ENCODE measurements around the gene NRP1.

DNA sequence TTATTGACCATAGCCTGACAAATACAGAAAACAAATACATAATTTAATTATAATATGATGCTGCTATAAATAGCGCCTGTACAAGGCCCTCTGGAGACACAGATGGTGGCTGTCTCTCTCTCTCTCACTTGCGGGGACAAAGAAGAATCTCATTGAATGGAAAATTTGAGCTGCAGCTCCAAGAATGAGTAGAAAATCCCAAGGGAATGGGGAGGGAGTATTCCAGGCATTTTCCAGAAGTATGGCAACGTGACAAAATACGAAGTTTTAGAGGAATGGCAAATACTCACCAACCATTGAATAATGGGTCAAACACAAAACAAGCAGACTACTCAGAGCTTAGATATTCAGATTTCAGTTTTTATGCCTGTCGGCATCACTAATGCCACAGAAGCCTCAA lies 179.9 kb downstream of the NRP1 start:
- TF ChIP-seq POLR2A (IDR thresholded peaks at IDR 0.05) = no peak
- TF ChIP-seq, protein P1, sequence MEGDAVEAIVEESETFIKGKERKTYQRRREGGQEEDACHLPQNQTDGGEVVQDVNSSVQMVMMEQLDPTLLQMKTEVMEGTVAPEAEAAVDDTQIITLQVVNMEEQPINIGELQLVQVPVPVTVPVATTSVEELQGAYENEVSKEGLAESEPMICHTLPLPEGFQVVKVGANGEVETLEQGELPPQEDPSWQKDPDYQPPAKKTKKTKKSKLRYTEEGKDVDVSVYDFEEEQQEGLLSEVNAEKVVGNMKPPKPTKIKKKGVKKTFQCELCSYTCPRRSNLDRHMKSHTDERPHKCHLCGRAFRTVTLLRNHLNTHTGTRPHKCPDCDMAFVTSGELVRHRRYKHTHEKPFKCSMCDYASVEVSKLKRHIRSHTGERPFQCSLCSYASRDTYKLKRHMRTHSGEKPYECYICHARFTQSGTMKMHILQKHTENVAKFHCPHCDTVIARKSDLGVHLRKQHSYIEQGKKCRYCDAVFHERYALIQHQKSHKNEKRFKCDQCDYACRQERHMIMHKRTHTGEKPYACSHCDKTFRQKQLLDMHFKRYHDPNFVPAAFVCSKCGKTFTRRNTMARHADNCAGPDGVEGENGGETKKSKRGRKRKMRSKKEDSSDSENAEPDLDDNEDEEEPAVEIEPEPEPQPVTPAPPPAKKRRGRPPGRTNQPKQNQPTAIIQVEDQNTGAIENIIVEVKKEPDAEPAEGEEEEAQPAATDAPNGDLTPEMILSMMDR (IDR thresholded peaks at IDR 0.05) = no peak

Data from lower leg skin (tissue), 3 donors.